Measurements from ENCODE around the gene PNLIPRP2. TPM values are rescaled to one million over a fixed set of nuclear protein-coding genes. Genes with fewer than 3 reads are reported as not detected.

The PNLIPRP2 gene
- total RNA-seq, 1 experiment from 2014 or later = 1.1 TPM

DNA sequence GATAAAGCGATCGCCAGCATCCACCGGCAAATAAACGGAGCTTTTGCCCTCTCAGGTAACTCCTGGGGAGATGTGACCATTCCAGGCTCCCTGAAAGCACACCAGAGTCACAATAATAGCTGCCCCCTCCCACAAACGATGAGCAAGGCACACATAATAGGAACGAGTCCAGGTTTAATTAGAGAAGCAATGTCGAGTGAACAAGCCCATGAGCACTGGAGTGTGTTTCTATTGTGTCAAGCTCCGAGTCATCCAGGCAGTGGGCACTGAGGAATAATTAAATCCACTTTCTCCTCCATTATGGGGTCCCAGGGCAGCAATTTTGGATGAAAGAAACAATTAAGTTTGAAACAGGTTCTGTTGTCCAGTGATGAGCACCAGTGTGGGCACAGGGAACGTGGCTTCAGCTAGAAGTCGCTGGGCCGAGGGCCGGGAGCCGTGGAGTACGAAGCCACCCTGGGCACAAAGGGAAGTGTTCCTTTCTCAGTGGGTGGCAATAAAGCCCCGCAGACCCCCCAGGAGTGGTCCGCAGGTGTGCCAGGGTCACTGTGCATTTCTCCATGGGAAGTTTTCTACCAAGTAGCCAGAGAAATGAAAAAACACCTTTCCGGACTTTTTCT is 12.0 kb downstream of the PNLIPRP2 start:
- POLR2A ChIA-PET = no interaction called here
- intact Hi-C loops (cut with micrococcal nuclease) = no loop called here
- CTCF ChIA-PET = no interaction called here

DNA sequence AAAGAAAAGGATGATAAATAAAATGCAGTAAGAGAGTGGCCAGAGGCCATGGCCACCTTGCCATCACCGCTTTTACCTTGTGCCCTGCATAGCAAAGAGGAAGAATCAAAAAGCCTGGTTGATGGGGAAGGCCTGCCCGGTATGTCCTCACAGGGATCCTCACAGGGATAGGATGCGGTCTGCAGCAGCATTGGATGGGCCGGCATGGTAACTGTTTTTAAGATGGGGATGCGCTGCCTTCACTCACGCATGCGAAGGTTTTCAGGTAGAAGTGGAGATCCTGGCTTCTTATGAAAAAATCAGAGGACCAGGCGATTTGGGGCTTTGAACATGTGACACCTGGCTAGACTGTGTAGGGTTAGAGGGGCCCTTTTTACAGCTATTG is 12.5 kb downstream of the PNLIPRP2 start:
- H3K36me3 ChIP-seq (ENCODE audit: control insufficient read depth in 1 of 2, insufficient read depth in 2 of 2, low read length in 2 of 2) = no peaks in the 10 kb centered on the region

More for the DNA sequence above, 12.0 kb downstream of the PNLIPRP2 start:
- Histone ChIP-seq H3K4me3 (replicated peaks in 1 of 2; ENCODE audit: low read depth in 1 of 2, low read length in 2 of 2) (no peak overlapping the region), H3K27ac (ENCODE audit: low read depth, low read length) (no peak overlapping the region), H3K4me1 (ENCODE audit: control insufficient read depth in 1 of 2, insufficient read depth in 2 of 2, low read length in 2 of 2) (peaks cover 11 to 21% of the 10 kb centered on the region in 2 experiments), H3K79me2 (ENCODE audit: insufficient read depth, low read length) (no peaks in the 10 kb centered on the region), H3K9me3 (ENCODE audit: control insufficient read depth in 1 of 2, insufficient read depth in 1 of 2, low read depth in 1 of 2, low read length in 2 of 2) (no peaks in the 10 kb centered on the region), H2AFZ (ENCODE audit: low read depth, low read length, poor library complexity, severe bottlenecking) (no peak overlapping the region), H4K20me1 (ENCODE audit: insufficient read depth) (no peaks in the 10 kb centered on the region), H3K9ac (ENCODE audit: low read length) (no peak overlapping the region), H3K36me3 (ENCODE audit: control insufficient read depth in 1 of 2, insufficient read depth in 2 of 2, low read length in 2 of 2) (no peaks in the 10 kb centered on the region), H3K4me2 (ENCODE audit: low read length) (no peak overlapping the region), H3K27me3 (ENCODE audit: insufficient read depth, low read length) (no peaks in the 10 kb centered on the region), H3K9me2 (ENCODE audit: insufficient read depth) (no peaks in the 10 kb centered on the region)
- BruUV-seq (replicated peaks) = no TSS peak
- TF ChIP-seq, protein P1, sequence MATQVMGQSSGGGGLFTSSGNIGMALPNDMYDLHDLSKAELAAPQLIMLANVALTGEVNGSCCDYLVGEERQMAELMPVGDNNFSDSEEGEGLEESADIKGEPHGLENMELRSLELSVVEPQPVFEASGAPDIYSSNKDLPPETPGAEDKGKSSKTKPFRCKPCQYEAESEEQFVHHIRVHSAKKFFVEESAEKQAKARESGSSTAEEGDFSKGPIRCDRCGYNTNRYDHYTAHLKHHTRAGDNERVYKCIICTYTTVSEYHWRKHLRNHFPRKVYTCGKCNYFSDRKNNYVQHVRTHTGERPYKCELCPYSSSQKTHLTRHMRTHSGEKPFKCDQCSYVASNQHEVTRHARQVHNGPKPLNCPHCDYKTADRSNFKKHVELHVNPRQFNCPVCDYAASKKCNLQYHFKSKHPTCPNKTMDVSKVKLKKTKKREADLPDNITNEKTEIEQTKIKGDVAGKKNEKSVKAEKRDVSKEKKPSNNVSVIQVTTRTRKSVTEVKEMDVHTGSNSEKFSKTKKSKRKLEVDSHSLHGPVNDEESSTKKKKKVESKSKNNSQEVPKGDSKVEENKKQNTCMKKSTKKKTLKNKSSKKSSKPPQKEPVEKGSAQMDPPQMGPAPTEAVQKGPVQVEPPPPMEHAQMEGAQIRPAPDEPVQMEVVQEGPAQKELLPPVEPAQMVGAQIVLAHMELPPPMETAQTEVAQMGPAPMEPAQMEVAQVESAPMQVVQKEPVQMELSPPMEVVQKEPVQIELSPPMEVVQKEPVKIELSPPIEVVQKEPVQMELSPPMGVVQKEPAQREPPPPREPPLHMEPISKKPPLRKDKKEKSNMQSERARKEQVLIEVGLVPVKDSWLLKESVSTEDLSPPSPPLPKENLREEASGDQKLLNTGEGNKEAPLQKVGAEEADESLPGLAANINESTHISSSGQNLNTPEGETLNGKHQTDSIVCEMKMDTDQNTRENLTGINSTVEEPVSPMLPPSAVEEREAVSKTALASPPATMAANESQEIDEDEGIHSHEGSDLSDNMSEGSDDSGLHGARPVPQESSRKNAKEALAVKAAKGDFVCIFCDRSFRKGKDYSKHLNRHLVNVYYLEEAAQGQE (IDR thresholded peaks at IDR 0.05; ENCODE audit: low read depth) = no peak
- TF ChIP-seq SRF (IDR thresholded peaks at IDR 0.05; ENCODE audit: low read depth) = no peak
- TF ChIP-seq CBX3 (IDR thresholded peaks at IDR 0.05; ENCODE audit: low read depth) = no peak
- RAD21 ChIA-PET (ENCODE audit: low non-redundant PET in 1 of 2, low total read pairs in 2 of 2, uncharacterized antibody in 2 of 2, unreplicated experiment in 2 of 2) = no interaction called here
- DNase-seq (ENCODE audit: low read depth, low spot score) (no peak), ATAC-seq (no peak)

More for the DNA sequence above, 12.5 kb downstream of the PNLIPRP2 start:
- Histone ChIP-seq H3K79me2 (ENCODE audit: insufficient read depth, low read length) (no peaks in the 10 kb centered on the region), H3K9ac (ENCODE audit: low read length) (no peak overlapping the region), H3K4me3 (replicated peaks in 1 of 2; ENCODE audit: low read depth in 1 of 2, low read length in 2 of 2) (no peak overlapping the region), H2AFZ (ENCODE audit: low read depth, low read length, poor library complexity, severe bottlenecking) (no peak overlapping the region), H3K4me2 (ENCODE audit: low read length) (no peak overlapping the region), H3K9me3 (ENCODE audit: control insufficient read depth in 1 of 2, insufficient read depth in 1 of 2, low read depth in 1 of 2, low read length in 2 of 2) (no peaks in the 10 kb centered on the region), H3K27ac (ENCODE audit: low read depth, low read length) (no peak overlapping the region), H3K27me3 (ENCODE audit: insufficient read depth, low read length) (no peaks in the 10 kb centered on the region), H3K4me1 (ENCODE audit: control insufficient read depth in 1 of 2, insufficient read depth in 2 of 2, low read length in 2 of 2) (peaks cover 11 to 20% of the 10 kb centered on the region in 2 experiments), H4K20me1 (ENCODE audit: insufficient read depth) (no peaks in the 10 kb centered on the region), H3K9me2 (ENCODE audit: insufficient read depth) (no peaks in the 10 kb centered on the region)
- ATAC-seq = no peak
- RAD21 ChIA-PET (ENCODE audit: low non-redundant PET in 1 of 2, low total read pairs in 2 of 2, uncharacterized antibody in 2 of 2, unreplicated experiment in 2 of 2) = no interaction called here
- no peak for TF ChIP-seq EZH2phosphoT487 (IDR thresholded peaks at IDR 0.05; ENCODE audit: borderline replicate concordance)
- no peak for TF ChIP-seq YY1 (IDR thresholded peaks at IDR 0.05; ENCODE audit: extremely low read depth, insufficient replicate concordance, low read depth, low read length)
- TF ChIP-seq, protein P1 (IDR thresholded peaks at IDR 0.05; ENCODE audit: low read depth) = no peak
- no peak for TF ChIP-seq ZFX (IDR thresholded peaks at IDR 0.05)
- TF ChIP-seq CEBPB (IDR thresholded peaks at IDR 0.05; ENCODE audit: low read depth) = no peak
- intact Hi-C loops (cut with micrococcal nuclease) = no loop called here
- POLR2A ChIA-PET = no interaction called here
- DNase-seq (ENCODE audit: low read depth, low spot score) = no peak
- BruUV-seq (replicated peaks) = no TSS peak
- CTCF ChIA-PET = no interaction called here

Data from HCT116 (cell line).